ENCODE measurements around the gene HTT. TPM values are rescaled to one million over a fixed set of nuclear protein-coding genes. Genes with fewer than 3 reads are reported as not detected.

Gene HTT
- total and polyA plus RNA-seq, 9 of the 15 experiments (the other 6 are each of a cell fraction or from before 2014, with no cell fraction given), result 0.66 to 31.6 (median 14.7) TPM

DNA sequence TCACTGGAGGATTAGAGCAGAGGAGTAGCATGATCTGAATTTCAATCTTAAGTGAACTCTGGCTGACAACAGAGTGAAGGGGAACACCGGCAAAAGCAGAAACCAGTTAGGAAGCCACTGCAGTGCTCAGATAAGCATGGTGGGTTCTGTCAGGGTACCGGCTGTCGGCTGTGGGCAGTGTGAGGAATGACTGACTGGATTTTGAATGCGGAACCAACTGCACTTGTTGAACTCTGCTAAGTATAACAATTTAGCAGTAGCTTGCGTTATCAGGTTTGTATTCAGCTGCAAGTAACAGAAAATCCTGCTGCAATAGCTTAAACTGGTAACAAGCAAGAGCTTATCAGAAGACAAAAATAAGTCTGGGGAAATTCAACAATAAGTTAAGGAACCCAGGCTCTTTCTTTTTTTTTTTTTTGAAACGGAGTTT, 5.2 kb downstream of the HTT start (continued):
- TF ChIP-seq GATA2 (CRISPR knock-in tag; IDR thresholded peaks at IDR 0.05), result peak; percentile 88
- TF ChIP-seq RCOR1 (IDR thresholded peaks at IDR 0.05; ENCODE audit: borderline replicate concordance in 1 of 2, low read depth in 2 of 2, low read length in 2 of 2), result peak; percentile 44 to 92; a peak in 3 of 4 replicates
- no peak for TF ChIP-seq MED1 (CRISPR knock-in tag; IDR thresholded peaks at IDR 0.05; ENCODE audit: borderline replicate concordance)
- TF ChIP-seq, protein P1, sequence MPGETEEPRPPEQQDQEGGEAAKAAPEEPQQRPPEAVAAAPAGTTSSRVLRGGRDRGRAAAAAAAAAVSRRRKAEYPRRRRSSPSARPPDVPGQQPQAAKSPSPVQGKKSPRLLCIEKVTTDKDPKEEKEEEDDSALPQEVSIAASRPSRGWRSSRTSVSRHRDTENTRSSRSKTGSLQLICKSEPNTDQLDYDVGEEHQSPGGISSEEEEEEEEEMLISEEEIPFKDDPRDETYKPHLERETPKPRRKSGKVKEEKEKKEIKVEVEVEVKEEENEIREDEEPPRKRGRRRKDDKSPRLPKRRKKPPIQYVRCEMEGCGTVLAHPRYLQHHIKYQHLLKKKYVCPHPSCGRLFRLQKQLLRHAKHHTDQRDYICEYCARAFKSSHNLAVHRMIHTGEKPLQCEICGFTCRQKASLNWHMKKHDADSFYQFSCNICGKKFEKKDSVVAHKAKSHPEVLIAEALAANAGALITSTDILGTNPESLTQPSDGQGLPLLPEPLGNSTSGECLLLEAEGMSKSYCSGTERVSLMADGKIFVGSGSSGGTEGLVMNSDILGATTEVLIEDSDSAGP (CRISPR knock-in tag; IDR thresholded peaks at IDR 0.05), result no peak
- TF ChIP-seq SAFB2 (IDR thresholded peaks at IDR 0.05; ENCODE audit: borderline replicate concordance, low read depth, low read length, severe bottlenecking), result no peak
- TF ChIP-seq, protein P2, sequence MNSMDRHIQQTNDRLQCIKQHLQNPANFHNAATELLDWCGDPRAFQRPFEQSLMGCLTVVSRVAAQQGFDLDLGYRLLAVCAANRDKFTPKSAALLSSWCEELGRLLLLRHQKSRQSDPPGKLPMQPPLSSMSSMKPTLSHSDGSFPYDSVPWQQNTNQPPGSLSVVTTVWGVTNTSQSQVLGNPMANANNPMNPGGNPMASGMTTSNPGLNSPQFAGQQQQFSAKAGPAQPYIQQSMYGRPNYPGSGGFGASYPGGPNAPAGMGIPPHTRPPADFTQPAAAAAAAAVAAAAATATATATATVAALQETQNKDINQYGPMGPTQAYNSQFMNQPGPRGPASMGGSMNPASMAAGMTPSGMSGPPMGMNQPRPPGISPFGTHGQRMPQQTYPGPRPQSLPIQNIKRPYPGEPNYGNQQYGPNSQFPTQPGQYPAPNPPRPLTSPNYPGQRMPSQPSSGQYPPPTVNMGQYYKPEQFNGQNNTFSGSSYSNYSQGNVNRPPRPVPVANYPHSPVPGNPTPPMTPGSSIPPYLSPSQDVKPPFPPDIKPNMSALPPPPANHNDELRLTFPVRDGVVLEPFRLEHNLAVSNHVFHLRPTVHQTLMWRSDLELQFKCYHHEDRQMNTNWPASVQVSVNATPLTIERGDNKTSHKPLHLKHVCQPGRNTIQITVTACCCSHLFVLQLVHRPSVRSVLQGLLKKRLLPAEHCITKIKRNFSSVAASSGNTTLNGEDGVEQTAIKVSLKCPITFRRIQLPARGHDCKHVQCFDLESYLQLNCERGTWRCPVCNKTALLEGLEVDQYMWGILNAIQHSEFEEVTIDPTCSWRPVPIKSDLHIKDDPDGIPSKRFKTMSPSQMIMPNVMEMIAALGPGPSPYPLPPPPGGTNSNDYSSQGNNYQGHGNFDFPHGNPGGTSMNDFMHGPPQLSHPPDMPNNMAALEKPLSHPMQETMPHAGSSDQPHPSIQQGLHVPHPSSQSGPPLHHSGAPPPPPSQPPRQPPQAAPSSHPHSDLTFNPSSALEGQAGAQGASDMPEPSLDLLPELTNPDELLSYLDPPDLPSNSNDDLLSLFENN (IDR thresholded peaks at IDR 0.05; ENCODE audit: low read depth in 2 of 2, low read length in 2 of 2), result no peak; a peak in 1 of 4 replicates
- TF ChIP-seq ZSCAN32 (CRISPR knock-in tag; IDR thresholded peaks at IDR 0.05), result no peak
- no peak for TF ChIP-seq ZC3H8 (IDR thresholded peaks at IDR 0.05)
- TF ChIP-seq, protein P3, sequence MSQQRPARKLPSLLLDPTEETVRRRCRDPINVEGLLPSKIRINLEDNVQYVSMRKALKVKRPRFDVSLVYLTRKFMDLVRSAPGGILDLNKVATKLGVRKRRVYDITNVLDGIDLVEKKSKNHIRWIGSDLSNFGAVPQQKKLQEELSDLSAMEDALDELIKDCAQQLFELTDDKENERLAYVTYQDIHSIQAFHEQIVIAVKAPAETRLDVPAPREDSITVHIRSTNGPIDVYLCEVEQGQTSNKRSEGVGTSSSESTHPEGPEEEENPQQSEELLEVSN (IDR thresholded peaks at IDR 0.05; ENCODE audit: borderline replicate concordance in 1 of 2, extremely low read depth in 1 of 2, insufficient read depth in 1 of 2, insufficient read length in 1 of 2, low read depth in 1 of 2, low read length in 1 of 2, poor library complexity in 1 of 2, severe bottlenecking in 1 of 2), result no peak
- TF ChIP-seq EWSR1 (IDR thresholded peaks at IDR 0.05; ENCODE audit: borderline replicate concordance, low read depth, partially characterized antibody), result no peak
- peak; percentile 64; the same call in 1 of the 2 replicates for TF ChIP-seq LCOR (CRISPR knock-in tag; IDR thresholded peaks at IDR 0.05)
- peak; percentile 51; the same call in 1 of the 2 replicates for TF ChIP-seq CXXC5 (CRISPR knock-in tag; IDR thresholded peaks at IDR 0.05)
- peak; percentile 57; the same call in 1 of the 2 replicates for TF ChIP-seq NFE2 (IDR thresholded peaks at IDR 0.05; ENCODE audit: low read depth)
- no peak for TF ChIP-seq NR3C1 (CRISPR knock-in tag; IDR thresholded peaks at IDR 0.05)
- TF ChIP-seq ZNF707 (CRISPR knock-in tag; conservative IDR thresholded peaks at IDR 0.05), result no peak
- no peak for TF ChIP-seq BRF1 (IDR thresholded peaks at IDR 0.05; ENCODE audit: borderline replicate concordance, extremely low read depth, insufficient read length)
